H9 (cell line): Measurements from ENCODE around the gene LRP1B. TPM values are rescaled to one million over a fixed set of nuclear protein-coding genes. Genes with fewer than 3 reads are reported as not detected.

Experiments used
- DNase-seq: peaks from one replicate; pipeline ENCODE4 v3.0.0-alpha.2; 2017
- H2AFZ ChIP-seq: one replicate; pipeline ENCODE4 v1.6.1; 2013; ENCODE audit warnings: mild to moderate bottlenecking, low read length, control low read depth, moderate library complexity
- H2AK5ac ChIP-seq: 2 replicates; pipeline ENCODE4 v1.6.1; 2013; ENCODE audit warnings: low read length, control low read depth, mixed read lengths; ENCODE audit not compliant: insufficient read length
- H2BK120ac ChIP-seq: one replicate; pipeline ENCODE4 v1.6.1; 2013; ENCODE audit warnings: low read depth, mild to moderate bottlenecking, low read length, control low read depth, inconsistent platforms; ENCODE audit not compliant: poor library complexity, severe bottlenecking
- H2BK12ac ChIP-seq: 2 replicates; pipeline ENCODE4 v1.6.1; 2013; ENCODE audit warnings: low read length, control low read depth, mixed read lengths, low read depth; ENCODE audit not compliant: insufficient read length
- H2BK15ac ChIP-seq: 2 replicates; pipeline ENCODE4 v1.6.1; 2013; ENCODE audit warnings: low read depth, low read length, control low read depth
- H2BK20ac ChIP-seq: one replicate; pipeline ENCODE4 v1.6.1; 2013; ENCODE audit warnings: low read depth, mild to moderate bottlenecking, low read length, control low read depth, inconsistent platforms; ENCODE audit not compliant: poor library complexity, severe bottlenecking
- H2BK5ac ChIP-seq: 2 replicates; pipeline ENCODE4 v1.6.1; 2013; ENCODE audit warnings: low read length, control low read depth, mixed read lengths; ENCODE audit not compliant: insufficient read length
- H3K14ac ChIP-seq: 2 replicates; pipeline ENCODE4 v1.6.1; 2013; ENCODE audit warnings: low read length, control low read depth; ENCODE audit not compliant: insufficient read depth
- H3K18ac ChIP-seq: 2 replicates; pipeline ENCODE4 v1.6.1; 2013; ENCODE audit warnings: low read depth, mild to moderate bottlenecking, mixed read lengths, low read length, control low read depth; ENCODE audit not compliant: insufficient read length
- H3K23ac ChIP-seq: 2 replicates; pipeline ENCODE4 v1.6.1; 2013; ENCODE audit warnings: low read length, control low read depth, mixed read lengths, low read depth; ENCODE audit not compliant: insufficient read length
- H3K23me2 ChIP-seq: 2 replicates; pipeline ENCODE4 v1.6.1; 2013; ENCODE audit warnings: low read depth, mild to moderate bottlenecking, mixed read lengths, low read length, control low read depth; ENCODE audit not compliant: insufficient read length, poor library complexity, severe bottlenecking
- H3K27ac ChIP-seq: 2 replicates; pipeline ENCODE4 v1.5.1; 2013; ENCODE audit warnings: low read length, control low read depth, mixed read lengths, low read depth; ENCODE audit not compliant: insufficient read length
- H3K27me3 ChIP-seq: 2 replicates; pipeline ENCODE4 v1.6.1; 2013; ENCODE audit warnings: low read length, control low read depth, inconsistent platforms; ENCODE audit not compliant: insufficient read depth
- H3K4ac ChIP-seq: 2 replicates; pipeline ENCODE4 v1.6.1; 2013; ENCODE audit warnings: low read depth, mild to moderate bottlenecking, control low read depth, inconsistent platforms, low read length, moderate library complexity
- H3K4me1 ChIP-seq: 2 replicates; pipeline ENCODE4 v1.6.1; 2013; ENCODE audit warnings: low read length, control low read depth, inconsistent platforms; ENCODE audit not compliant: insufficient read depth
- H3K4me2 ChIP-seq: 2 replicates; pipeline ENCODE4 v1.6.1; 2013; ENCODE audit warnings: low read length, control low read depth, mixed read lengths; ENCODE audit not compliant: insufficient read length, insufficient read depth
- H3K56ac ChIP-seq: 2 replicates; pipeline ENCODE4 v1.6.1; 2013; ENCODE audit warnings: low read depth, mild to moderate bottlenecking, mixed read lengths, low read length, control low read depth; ENCODE audit not compliant: insufficient read length
- H3K79me1 ChIP-seq: 2 replicates; pipeline ENCODE4 v1.6.1; 2013; ENCODE audit warnings: low read depth, mild to moderate bottlenecking, moderate library complexity, low read length, control low read depth, inconsistent platforms; ENCODE audit not compliant: insufficient read depth, poor library complexity, severe bottlenecking
- H3K79me2 ChIP-seq: 2 replicates; pipeline ENCODE4 v1.6.1; 2013; ENCODE audit warnings: low read length, control low read depth, inconsistent platforms; ENCODE audit not compliant: insufficient read depth
- H3K9ac ChIP-seq: 2 replicates; pipeline ENCODE4 v1.6.1; 2013; ENCODE audit warnings: low read length, control low read depth, mixed read lengths; ENCODE audit not compliant: insufficient read length; ENCODE audit errors: extremely low read depth
- H3K9me3 ChIP-seq: one replicate; pipeline ENCODE4 v1.6.1; 2013; ENCODE audit warnings: low read depth, low read length, inconsistent platforms; ENCODE audit not compliant: control insufficient read depth
- H3T11ph ChIP-seq: one replicate; pipeline ENCODE4 v1.6.1; 2013; ENCODE audit warnings: mild to moderate bottlenecking, low read length, control low read depth, inconsistent platforms
- H4K20me1 ChIP-seq: one replicate; pipeline ENCODE4 v1.6.1; 2013; ENCODE audit not compliant: control insufficient read depth, insufficient read length, insufficient read depth
- H4K5ac ChIP-seq: 2 replicates; pipeline ENCODE4 v1.6.1; 2013; ENCODE audit warnings: low read depth, mild to moderate bottlenecking, mixed read lengths, low read length, control low read depth; ENCODE audit not compliant: insufficient read length
- H4K8ac ChIP-seq: replicated peaks from 2 replicates; pipeline ENCODE4 v1.6.1; 2013; ENCODE audit warnings: low read length, control low read depth, mixed read lengths, low read depth; ENCODE audit not compliant: insufficient read length
- H4K91ac ChIP-seq: 2 replicates; pipeline ENCODE4 v1.6.1; 2013; ENCODE audit warnings: low read depth, mild to moderate bottlenecking, moderate library complexity, mixed read lengths, low read length, control low read depth; ENCODE audit not compliant: insufficient read length
- H3K27ac Mint-ChIP-seq, 3 experiments: 2 replicates in 2 of 3; 3 replicates in 1 of 3; pipeline ENCODE4 v1.8.0; 2020 to 2021; ENCODE audit warnings: mixed read lengths in 3 of 3, mild to moderate bottlenecking in 1 of 3, moderate library complexity in 1 of 3
- H3K27me3 Mint-ChIP-seq: 2 replicates; pipeline ENCODE4 v1.8.0; 2021; ENCODE audit warnings: low read depth, mild to moderate bottlenecking, moderate library complexity, mixed read lengths
- H3K36me3 Mint-ChIP-seq, 3 experiments: 2 replicates in 2 of 3; 3 replicates in 1 of 3; pipeline ENCODE4 v1.8.0; 2020 to 2021; ENCODE audit warnings: low read depth in 3 of 3, mixed read lengths in 3 of 3; ENCODE audit not compliant: insufficient read depth in 1 of 3
- H3K4me1 Mint-ChIP-seq, 2 experiments: 2 replicates each; pipeline ENCODE4 v1.8.0; 2020; ENCODE audit warnings: mixed read lengths in 2 of 2
- H3K4me3 Mint-ChIP-seq, 2 experiments: 2 replicates in 1 of 2; 3 replicates in 1 of 2; pipeline ENCODE4 v1.8.0; 2020 to 2021; ENCODE audit warnings: mild to moderate bottlenecking in 2 of 2, mixed read lengths in 2 of 2, moderate library complexity in 1 of 2
- H3K9me3 Mint-ChIP-seq, 2 experiments: 2 replicates in 1 of 2; 3 replicates in 1 of 2; pipeline ENCODE4 v1.8.0; 2020; ENCODE audit warnings: mild to moderate bottlenecking in 2 of 2, mixed read lengths in 2 of 2, moderate library complexity in 1 of 2
- WGBS: extraction: QIAGEN DNeasy Blood & Tissue Kit; methylation state at CpG from one replicate; pipeline ENCODE4 v1.1.7; 2013; ENCODE audit warnings: missing lambda C conversion rate, low lambda C conversion rate, mixed read lengths; ENCODE audit not compliant: insufficient read length; ENCODE audit errors: extremely low coverage; 5-methylcytosine and 5-hydroxymethylcytosine counted together
- total RNA-seq: library from RNA; stranded (reverse); gene quantifications from 2 replicates; pipeline ENCODE4 v1.2.1, GENCODE V29; 2021
- TF ChIP-seq, protein P1 (sequence below): fragments of 200-600 bp; sonication (generic); conservative IDR thresholded peaks from 3 replicates; pipeline ENCODE4 v1.8.0; 2021; ENCODE audit warnings: antibody characterized with exemption, mild to moderate bottlenecking

LRP1B gene
- total RNA-seq, 1 experiment from 2014 or later = not detected

DNA sequence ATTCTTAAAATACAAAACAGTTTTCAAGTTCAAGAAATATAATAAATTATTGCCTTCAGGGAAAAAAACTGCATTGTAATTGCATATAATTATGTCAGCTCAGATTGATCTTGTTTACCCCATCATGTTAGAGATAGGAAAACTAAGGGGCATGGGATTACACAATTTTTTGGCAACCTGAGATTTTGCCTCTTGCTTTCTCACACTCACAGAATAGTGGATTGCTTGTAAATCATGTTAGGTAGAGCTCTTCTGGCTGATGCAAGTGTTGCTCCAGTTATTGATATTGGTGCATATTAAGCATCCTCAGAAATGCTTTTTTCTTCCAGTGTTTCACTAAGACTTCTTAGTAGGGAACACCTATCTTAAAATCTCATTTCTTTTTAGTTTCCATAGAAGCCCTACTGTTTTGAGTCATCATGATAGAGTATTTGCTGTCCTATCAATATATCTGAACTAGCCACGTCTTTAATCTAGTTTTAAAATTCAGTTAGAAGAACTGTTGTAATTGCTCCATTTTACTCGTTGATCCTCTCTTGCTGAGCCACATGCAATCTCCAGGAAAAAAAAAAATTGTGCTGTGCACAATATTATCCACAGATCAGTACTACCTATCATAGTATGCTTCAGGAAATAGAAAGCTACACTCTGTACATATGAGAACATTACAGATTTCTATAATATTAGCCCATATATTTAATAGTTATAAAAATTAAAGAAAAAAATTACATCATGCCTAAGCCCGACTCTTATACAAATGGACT lies 393.1 kb downstream of the LRP1B start:
- no peak overlapping the region for H3K4me2 ChIP-seq
- H3T11ph ChIP-seq = no peak overlapping the region
- H4K20me1 ChIP-seq = no peaks in the 10 kb centered on the region
- DNase-seq = no peak
- no peak overlapping the region for H3K23ac ChIP-seq
- no peak overlapping the region for H3K9ac ChIP-seq
- Mint-ChIP-seq H3K4me1 (peaks cover 16 to 17% of the 10 kb centered on the region in 2 experiments), H3K4me3 (no peak overlapping the region), H3K27ac (no peak overlapping the region), H3K36me3 (no peaks in the 10 kb centered on the region; a peak in 1 of 7 replicates), H3K27me3 (no peaks in the 10 kb centered on the region), H3K9me3 (no peaks in the 10 kb centered on the region)
- no peak overlapping the region for H4K5ac ChIP-seq
- TF ChIP-seq, protein P1, sequence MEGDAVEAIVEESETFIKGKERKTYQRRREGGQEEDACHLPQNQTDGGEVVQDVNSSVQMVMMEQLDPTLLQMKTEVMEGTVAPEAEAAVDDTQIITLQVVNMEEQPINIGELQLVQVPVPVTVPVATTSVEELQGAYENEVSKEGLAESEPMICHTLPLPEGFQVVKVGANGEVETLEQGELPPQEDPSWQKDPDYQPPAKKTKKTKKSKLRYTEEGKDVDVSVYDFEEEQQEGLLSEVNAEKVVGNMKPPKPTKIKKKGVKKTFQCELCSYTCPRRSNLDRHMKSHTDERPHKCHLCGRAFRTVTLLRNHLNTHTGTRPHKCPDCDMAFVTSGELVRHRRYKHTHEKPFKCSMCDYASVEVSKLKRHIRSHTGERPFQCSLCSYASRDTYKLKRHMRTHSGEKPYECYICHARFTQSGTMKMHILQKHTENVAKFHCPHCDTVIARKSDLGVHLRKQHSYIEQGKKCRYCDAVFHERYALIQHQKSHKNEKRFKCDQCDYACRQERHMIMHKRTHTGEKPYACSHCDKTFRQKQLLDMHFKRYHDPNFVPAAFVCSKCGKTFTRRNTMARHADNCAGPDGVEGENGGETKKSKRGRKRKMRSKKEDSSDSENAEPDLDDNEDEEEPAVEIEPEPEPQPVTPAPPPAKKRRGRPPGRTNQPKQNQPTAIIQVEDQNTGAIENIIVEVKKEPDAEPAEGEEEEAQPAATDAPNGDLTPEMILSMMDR = no peak
- no peak overlapping the region for H2BK20ac ChIP-seq
- peaks cover 6% of the 10 kb centered on the region; the same call in 1 of the 2 replicates for H3K4me1 ChIP-seq
- H3K27ac ChIP-seq = no peak overlapping the region
- H3K56ac ChIP-seq = no peak overlapping the region
- H2BK120ac ChIP-seq = no peak overlapping the region
- no peaks in the 10 kb centered on the region for H3K9me3 ChIP-seq
- no peaks in the 10 kb centered on the region for H3K79me2 ChIP-seq
- H3K23me2 ChIP-seq = no peaks in the 10 kb centered on the region
- H3K18ac ChIP-seq = no peak overlapping the region
- no peak overlapping the region for H2BK5ac ChIP-seq
- H2AK5ac ChIP-seq = no peak overlapping the region
- H2AFZ ChIP-seq = no peak overlapping the region
- H4K8ac ChIP-seq = no peak overlapping the region
- H2BK15ac ChIP-seq = no peak overlapping the region
- H3K4ac ChIP-seq = no peak overlapping the region
- no peak overlapping the region for H4K91ac ChIP-seq
- H2BK12ac ChIP-seq = no peak overlapping the region
- H3K27me3 ChIP-seq = no peaks in the 10 kb centered on the region
- no peaks in the 10 kb centered on the region for H3K79me1 ChIP-seq
- no CpG with 5 or more reads among the region's 3 CpGs for WGBS
- H3K14ac ChIP-seq = no peak overlapping the region
